ENCODE results near the gene MRPL53. TPM values are rescaled to one million over a fixed set of nuclear protein-coding genes. Genes with fewer than 3 reads are reported as not detected.

MRPL53 gene
- total and polyA plus RNA-seq, 2 of the 8 experiments (the other 6 are each of a cell fraction or from before 2014, with no cell fraction given) = 36.6 to 46.3 TPM

- TF ChIP-seq ATF2 (IDR thresholded peaks at IDR 0.05; ENCODE audit: low read length) (0 out of 2 replicates have a peak, but pooled peaks have one; percentile 55), CREB1 (IDR thresholded peaks at IDR 0.05) (0 out of 2 replicates have a peak, but pooled peaks have one; percentile 13), ZNF274 (IDR thresholded peaks at IDR 0.05; ENCODE audit: borderline replicate concordance, extremely low read depth, low read length) (no peak), POLR2A (IDR thresholded peaks at IDR 0.05; ENCODE audit: control extremely low read depth in 1 of 2, low read depth in 2 of 2, low read length in 2 of 2) (peak in 1 of 2 experiments; percentile 50; a peak in 1 of 3 replicates), CTBP2 (IDR thresholded peaks at IDR 0.05; ENCODE audit: borderline replicate concordance, insufficient read depth, insufficient read length, low read length) (peak; percentile 4), EGR1 (IDR thresholded peaks at IDR 0.05; ENCODE audit: borderline replicate concordance, low read depth, low read length) (peak; percentile 89; the same call in 1 of the 2 replicates), SRF (IDR thresholded peaks at IDR 0.05; ENCODE audit: low read depth, low read length) (no peak), E2F6 (IDR thresholded peaks at IDR 0.05) (peak; percentile 47; the same call in 1 of the 2 replicates), GTF2F1 (IDR thresholded peaks at IDR 0.05; ENCODE audit: borderline replicate concordance, low read depth, low read length) (no peak), TAF1 (IDR thresholded peaks at IDR 0.05; ENCODE audit: low read depth, low read length) (peak; percentile 69; the same call in 1 of the 2 replicates), GABPA (IDR thresholded peaks at IDR 0.05; ENCODE audit: borderline replicate concordance, insufficient read depth, low read length) (no peak), BRCA1 (IDR thresholded peaks at IDR 0.05; ENCODE audit: low read depth, low read length) (no peak), SAP30 (IDR thresholded peaks at IDR 0.05; ENCODE audit: insufficient read depth, insufficient replicate concordance, low read length) (peak; percentile 49), JUN (IDR thresholded peaks at IDR 0.05; ENCODE audit: low read depth, low read length) (no peak), EP300 (IDR thresholded peaks at IDR 0.05; ENCODE audit: borderline replicate concordance in 1 of 2, low read depth in 2 of 2, low read length in 2 of 2) (no peak), CEBPB (IDR thresholded peaks at IDR 0.05; ENCODE audit: low read depth, low read length) (no peak), RNF2 (IDR thresholded peaks at IDR 0.05; ENCODE audit: borderline replicate concordance, low read depth, low read length, missing control alignments, poor library complexity, severe bottlenecking) (no peak), TEAD4 (IDR thresholded peaks at IDR 0.05; ENCODE audit: low read depth, low read length) (peak; percentile 56; the same call in 1 of the 2 replicates)
- TF ChIP-seq, protein P1, sequence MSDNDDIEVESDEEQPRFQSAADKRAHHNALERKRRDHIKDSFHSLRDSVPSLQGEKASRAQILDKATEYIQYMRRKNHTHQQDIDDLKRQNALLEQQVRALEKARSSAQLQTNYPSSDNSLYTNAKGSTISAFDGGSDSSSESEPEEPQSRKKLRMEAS (IDR thresholded peaks at IDR 0.05) = no peak
These were observed 31.9 kb downstream of the MRPL53 start (continued) for GRCh38 chr2:74440378-74441169.
